Smooth muscle cell (in vitro differentiated cells): Measurements from ENCODE around the gene GRAP2. TPM values are rescaled to one million over a fixed set of nuclear protein-coding genes. Genes with fewer than 3 reads are reported as not detected.
A peak's percentile ranks its signal among the peaks of the same experiment; 100 is the strongest.
"Not testable (repeated sequence)": the region's sequence is repeated elsewhere in the genome, so short reads cannot be mapped to it uniquely, and the experiment has no call there.

Source experiments
- DNase-seq: peaks from one replicate; lab custom pipeline; 2025; ENCODE audit not compliant: unreplicated experiment; lab: John Stamatoyannopoulos, UW
- H2AFZ ChIP-seq: fragments of 200-600 bp; sonication (generic); 2 replicates; pipeline ENCODE4 v1.6.0; 2016; ENCODE audit warnings: antibody characterized with exemption, low read depth, mild to moderate bottlenecking
- H3F3A ChIP-seq: fragments of 200-600 bp; sonication (generic); 2 replicates; pipeline ENCODE4 v1.6.0; 2017; ENCODE audit warnings: antibody characterized with exemption, low read depth
- H3K27ac ChIP-seq: fragments of 200-600 bp; sonication (generic); 2 replicates; pipeline ENCODE4 v1.5.1; 2016; ENCODE audit warnings: low read depth, mild to moderate bottlenecking
- H3K27me3 ChIP-seq: fragments of 200-600 bp; sonication (generic); 2 replicates; pipeline ENCODE4 v1.6.1; 2016; ENCODE audit warnings: low read depth, mild to moderate bottlenecking
- H3K36me3 ChIP-seq: fragments of 200-600 bp; sonication (generic); 2 replicates; pipeline ENCODE4 v1.5.1; 2016; ENCODE audit warnings: low read depth
- H3K4me1 ChIP-seq: fragments of 200-600 bp; sonication (generic); 2 replicates; pipeline ENCODE4 v1.5.1; 2016; ENCODE audit warnings: low read depth
- H3K4me2 ChIP-seq: fragments of 200-600 bp; sonication (generic); 2 replicates; pipeline ENCODE4 v1.6.0; 2016; ENCODE audit warnings: mild to moderate bottlenecking
- H3K4me3 ChIP-seq: fragments of 200-600 bp; sonication (generic); 2 replicates; pipeline ENCODE4 v1.5.1; 2016; ENCODE audit warnings: mild to moderate bottlenecking
- H3K79me2 ChIP-seq: fragments of 200-600 bp; sonication (generic); 2 replicates; pipeline ENCODE4 v1.6.0; 2016; ENCODE audit warnings: low read depth, mild to moderate bottlenecking
- H3K9ac ChIP-seq: fragments of 200-600 bp; sonication (generic); 2 replicates; pipeline ENCODE4 v1.6.0; 2016; ENCODE audit warnings: low read depth
- H3K9me3 ChIP-seq: fragments of 200-600 bp; sonication (generic); replicated peaks from 2 replicates; pipeline ENCODE4 v1.5.1; 2016; ENCODE audit warnings: low read depth
- H4K20me1 ChIP-seq: fragments of 200-600 bp; sonication (generic); 2 replicates; pipeline ENCODE4 v1.6.0; 2016; ENCODE audit warnings: low read depth
- WGBS: methylation state at CpG from one replicate; pipeline ENCODE4 v1.1.7; 2016; ENCODE audit warnings: low lambda C conversion rate; 5-methylcytosine and 5-hydroxymethylcytosine counted together
- polyA plus RNA-seq: library from polyadenylated mRNA; unstranded; fragments of >200 nt; fragmentation: Nextera tagmentation; extraction: Ambion mirVana; gene quantifications from 2 replicates; pipeline ENCODE4 v1.2.1, GENCODE V29; 2016
- total RNA-seq: library from RNA; depleted of rRNA; stranded (reverse); fragments of >200 nt; gene quantifications from 2 replicates; pipeline ENCODE4 v1.2.3, GENCODE V29; 2014
- TF ChIP-seq, protein P1 (sequence below): fragments of 200-600 bp; sonication (generic); IDR thresholded peaks from 2 replicates; pipeline ENCODE4 v1.5.1; 2017; ENCODE audit warnings: borderline replicate concordance, mild to moderate bottlenecking, antibody characterized with exemption; ENCODE audit not compliant: insufficient read depth, poor library complexity, severe bottlenecking

GRAP2 gene
- total and polyA plus RNA-seq, 2 experiments from 2014 or later: not detected

DNA sequence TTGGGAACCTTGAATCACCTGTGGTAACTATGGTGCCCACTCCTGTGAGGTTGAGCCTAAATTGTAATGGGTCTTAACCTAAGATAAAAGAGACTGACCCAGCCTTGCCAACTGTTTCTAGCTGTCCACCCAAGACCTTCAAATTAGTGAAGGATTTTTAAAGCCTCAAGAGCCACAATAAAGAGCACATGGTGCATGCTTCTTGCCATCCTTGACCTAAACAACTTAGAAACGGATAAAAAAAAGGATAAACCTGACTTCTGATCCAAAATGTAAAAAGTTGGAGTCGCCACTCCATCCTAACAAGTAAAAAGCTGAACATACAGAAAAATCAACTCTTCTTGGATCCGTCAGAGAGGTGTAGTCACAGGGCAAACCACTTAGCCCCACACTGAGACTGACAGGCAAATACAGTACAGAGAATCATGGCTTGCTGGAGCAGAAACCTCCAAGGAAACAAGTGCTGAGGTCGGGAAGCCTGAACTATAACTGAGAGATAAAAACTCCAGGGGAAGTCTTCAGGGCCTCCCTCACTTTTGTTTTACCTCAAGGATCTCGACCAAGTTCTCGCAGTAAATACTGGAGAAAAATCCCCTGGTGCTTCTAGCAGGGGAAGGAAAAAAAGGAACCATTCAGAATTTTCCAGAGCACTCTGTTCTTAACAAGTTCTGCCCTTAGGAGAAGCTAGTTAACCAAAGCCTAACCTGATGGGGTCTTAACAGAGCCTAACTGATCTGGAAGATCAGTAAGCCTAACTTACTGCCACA is 23.6 kb upstream of the GRAP2 start:
- H3K4me3 ChIP-seq: no peak overlapping the region
- no peaks in the 10 kb centered on the region for H3K36me3 ChIP-seq
- H2AFZ ChIP-seq: no peak overlapping the region
- peaks cover 5% of the 10 kb centered on the region for H3K27me3 ChIP-seq
- H3K9ac ChIP-seq: no peak overlapping the region
- H3K27ac ChIP-seq: no peak overlapping the region
- no peaks in the 10 kb centered on the region for H3K9me3 ChIP-seq
- 83% methylated on average over 6 of the region's 6 CpGs for WGBS
- H3K79me2 ChIP-seq: no peaks in the 10 kb centered on the region
- H3K4me1 ChIP-seq: no peaks in the 10 kb centered on the region
- H3K4me2 ChIP-seq: no peak overlapping the region
- H3F3A ChIP-seq: no peaks in the 10 kb centered on the region
- TF ChIP-seq, protein P1, sequence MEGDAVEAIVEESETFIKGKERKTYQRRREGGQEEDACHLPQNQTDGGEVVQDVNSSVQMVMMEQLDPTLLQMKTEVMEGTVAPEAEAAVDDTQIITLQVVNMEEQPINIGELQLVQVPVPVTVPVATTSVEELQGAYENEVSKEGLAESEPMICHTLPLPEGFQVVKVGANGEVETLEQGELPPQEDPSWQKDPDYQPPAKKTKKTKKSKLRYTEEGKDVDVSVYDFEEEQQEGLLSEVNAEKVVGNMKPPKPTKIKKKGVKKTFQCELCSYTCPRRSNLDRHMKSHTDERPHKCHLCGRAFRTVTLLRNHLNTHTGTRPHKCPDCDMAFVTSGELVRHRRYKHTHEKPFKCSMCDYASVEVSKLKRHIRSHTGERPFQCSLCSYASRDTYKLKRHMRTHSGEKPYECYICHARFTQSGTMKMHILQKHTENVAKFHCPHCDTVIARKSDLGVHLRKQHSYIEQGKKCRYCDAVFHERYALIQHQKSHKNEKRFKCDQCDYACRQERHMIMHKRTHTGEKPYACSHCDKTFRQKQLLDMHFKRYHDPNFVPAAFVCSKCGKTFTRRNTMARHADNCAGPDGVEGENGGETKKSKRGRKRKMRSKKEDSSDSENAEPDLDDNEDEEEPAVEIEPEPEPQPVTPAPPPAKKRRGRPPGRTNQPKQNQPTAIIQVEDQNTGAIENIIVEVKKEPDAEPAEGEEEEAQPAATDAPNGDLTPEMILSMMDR: no peak
- no peaks in the 10 kb centered on the region for H4K20me1 ChIP-seq
- no peak for DNase-seq

DNA sequence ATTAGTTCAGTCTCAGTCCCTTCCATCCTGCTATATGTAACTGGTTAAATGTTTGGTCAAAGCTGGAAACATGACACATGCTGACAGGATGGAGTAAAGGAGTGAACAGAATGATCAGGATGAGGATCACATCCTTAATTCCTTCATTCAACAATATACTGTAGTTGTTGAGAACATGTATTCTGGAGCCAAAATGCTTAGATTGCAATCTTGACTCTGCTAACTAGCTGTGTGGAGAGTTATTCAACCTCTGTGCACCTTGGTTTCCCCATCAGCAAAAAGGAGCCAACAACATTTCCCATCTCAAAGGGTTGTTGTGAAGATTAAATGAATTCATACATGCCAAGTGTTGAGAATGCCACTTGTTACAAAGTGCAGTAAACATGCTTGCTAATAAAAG is 20.2 kb upstream of the GRAP2 start:
- no peaks in the 10 kb centered on the region for H3F3A ChIP-seq
- TF ChIP-seq, protein P1: no peak

DNA sequence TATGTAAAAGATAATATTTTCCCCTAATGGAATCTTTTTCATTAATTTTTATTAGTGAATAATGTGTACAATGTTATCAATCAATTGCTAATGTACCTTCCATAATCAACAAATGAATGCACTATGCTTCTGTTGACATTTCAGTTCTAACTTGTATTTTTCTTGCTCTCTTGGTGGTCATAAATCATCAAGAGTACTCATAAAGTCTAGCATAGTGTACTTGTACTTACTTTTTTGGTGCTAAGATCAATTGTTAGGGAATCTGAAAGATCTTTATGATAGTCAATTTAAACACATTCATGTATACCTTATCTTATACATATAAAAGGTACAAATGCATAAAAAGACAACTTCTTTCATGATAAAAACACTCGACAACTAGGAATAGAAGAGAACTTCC is 17.8 kb upstream of the GRAP2 start:
- no peak overlapping the region for H2AFZ ChIP-seq
- no peaks in the 10 kb centered on the region for H3K79me2 ChIP-seq
- H3F3A ChIP-seq: no peaks in the 10 kb centered on the region
- peak overlapping the region; percentile 54 for H3K4me2 ChIP-seq
- H3K4me3 ChIP-seq: no peak overlapping the region
- no peaks in the 10 kb centered on the region for H3K9me3 ChIP-seq
- TF ChIP-seq, protein P1: no peak
- no peaks in the 10 kb centered on the region for H3K36me3 ChIP-seq
- no peak overlapping the region for H3K27ac ChIP-seq
- H3K9ac ChIP-seq: no peak overlapping the region
- H3K4me1 ChIP-seq: no peaks in the 10 kb centered on the region
- no peaks in the 10 kb centered on the region for H4K20me1 ChIP-seq
- WGBS: 100% methylated on average over 1 of the region's 1 CpG
- DNase-seq: no peak
- peaks cover 17% of the 10 kb centered on the region for H3K27me3 ChIP-seq

More for the DNA sequence above, 20.2 kb upstream of the GRAP2 start:
- peaks cover 9% of the 10 kb centered on the region for H3K27me3 ChIP-seq
- no peak overlapping the region for H3K4me2 ChIP-seq
- no peaks in the 10 kb centered on the region for H4K20me1 ChIP-seq
- H3K4me1 ChIP-seq: no peaks in the 10 kb centered on the region
- no peak overlapping the region for H2AFZ ChIP-seq
- no peak overlapping the region for H3K4me3 ChIP-seq
- H3K9me3 ChIP-seq: no peaks in the 10 kb centered on the region
- DNase-seq: no peak
- no peak overlapping the region for H3K27ac ChIP-seq
- H3K79me2 ChIP-seq: no peaks in the 10 kb centered on the region
- no peaks in the 10 kb centered on the region for H3K36me3 ChIP-seq
- H3K9ac ChIP-seq: no peak overlapping the region

DNA sequence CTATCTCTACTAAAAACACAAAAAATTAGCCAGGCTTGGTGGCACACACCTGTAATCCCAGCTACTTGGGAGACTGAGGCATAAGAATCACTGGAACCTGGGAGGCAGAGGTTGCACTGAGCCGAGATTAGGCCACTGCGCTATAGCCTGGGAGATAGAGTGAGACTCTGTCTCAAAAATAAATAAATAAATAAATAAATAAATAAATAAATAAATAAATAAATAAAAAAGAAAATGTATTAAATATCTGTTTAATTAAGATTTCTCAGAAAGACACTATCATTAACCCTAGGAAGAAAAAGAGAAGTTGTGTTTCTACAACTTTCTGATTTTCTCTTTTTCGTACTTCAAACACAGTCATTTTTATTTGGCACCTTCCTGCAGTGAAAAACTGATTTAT is 11.0 kb upstream of the GRAP2 start:
- not testable (repeated sequence) for H4K20me1 ChIP-seq, H3K27ac ChIP-seq, H3K79me2 ChIP-seq, H3K9me3 ChIP-seq, H3F3A ChIP-seq, H2AFZ ChIP-seq, H3K4me2 ChIP-seq, H3K4me3 ChIP-seq, H3K9ac ChIP-seq, DNase-seq, H3K36me3 ChIP-seq, H3K4me1 ChIP-seq
- 91% methylated on average over 3 of the region's 3 CpGs for WGBS
- H3K27me3 ChIP-seq: peaks cover 27% of the 10 kb centered on the region
